GM12874 (cell line): ENCODE results near the gene CDK12.

ENCODE experiments used
- TF ChIP-seq, protein P1 (sequence below): IDR thresholded peaks from 2 replicates; pipeline ENCODE4 v1.5.1; 2011; ENCODE audit warnings: low read depth, mild to moderate bottlenecking, control low read depth, low read length, moderate library complexity; ENCODE audit not compliant: insufficient read depth

Gene CDK12

DNA sequence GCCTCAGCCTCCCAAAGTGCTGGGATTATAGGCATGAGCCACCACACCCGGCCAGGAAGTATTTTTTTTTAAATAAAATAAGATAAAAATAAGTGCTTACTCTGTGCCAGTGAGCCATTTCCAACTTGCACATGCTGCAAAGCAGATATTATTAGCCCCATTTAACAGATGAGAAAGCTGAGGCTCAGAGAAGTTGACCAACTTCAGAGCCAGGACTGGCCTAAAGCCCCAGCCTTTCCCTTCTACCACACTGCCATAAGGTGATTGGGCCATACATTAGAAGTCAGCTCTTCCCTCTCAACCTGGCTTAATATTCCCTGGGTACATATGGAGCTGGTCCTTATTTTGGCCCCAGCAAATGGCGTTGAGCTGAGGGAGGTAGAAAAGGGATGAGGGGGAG is 121.4 kb downstream of the CDK12 start:
- TF ChIP-seq, protein P1, sequence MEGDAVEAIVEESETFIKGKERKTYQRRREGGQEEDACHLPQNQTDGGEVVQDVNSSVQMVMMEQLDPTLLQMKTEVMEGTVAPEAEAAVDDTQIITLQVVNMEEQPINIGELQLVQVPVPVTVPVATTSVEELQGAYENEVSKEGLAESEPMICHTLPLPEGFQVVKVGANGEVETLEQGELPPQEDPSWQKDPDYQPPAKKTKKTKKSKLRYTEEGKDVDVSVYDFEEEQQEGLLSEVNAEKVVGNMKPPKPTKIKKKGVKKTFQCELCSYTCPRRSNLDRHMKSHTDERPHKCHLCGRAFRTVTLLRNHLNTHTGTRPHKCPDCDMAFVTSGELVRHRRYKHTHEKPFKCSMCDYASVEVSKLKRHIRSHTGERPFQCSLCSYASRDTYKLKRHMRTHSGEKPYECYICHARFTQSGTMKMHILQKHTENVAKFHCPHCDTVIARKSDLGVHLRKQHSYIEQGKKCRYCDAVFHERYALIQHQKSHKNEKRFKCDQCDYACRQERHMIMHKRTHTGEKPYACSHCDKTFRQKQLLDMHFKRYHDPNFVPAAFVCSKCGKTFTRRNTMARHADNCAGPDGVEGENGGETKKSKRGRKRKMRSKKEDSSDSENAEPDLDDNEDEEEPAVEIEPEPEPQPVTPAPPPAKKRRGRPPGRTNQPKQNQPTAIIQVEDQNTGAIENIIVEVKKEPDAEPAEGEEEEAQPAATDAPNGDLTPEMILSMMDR = no peak
